K562 (cell line): ENCODE results near the gene HSPB7. TPM values are rescaled to one million over a fixed set of nuclear protein-coding genes. Genes with fewer than 3 reads are reported as not detected.

Experiments used
- EGR1 ChIP-seq: fragments of 450-650 bp; conservative IDR thresholded peaks from 2 replicates; pipeline ENCODE4 v1.6.1; 2017; ENCODE audit warnings: mild to moderate bottlenecking
- EP400 ChIP-seq: fragments of 450-650 bp; IDR thresholded peaks from 2 replicates; pipeline ENCODE4 v1.6.1; 2017; ENCODE audit warnings: antibody characterized with exemption, mild to moderate bottlenecking, moderate library complexity
- FIP1L1 ChIP-seq: fragments of 200-400 bp; formaldehyde crosslinking; IDR thresholded peaks from 2 replicates; pipeline ENCODE4 v1.6.1; 2018; ENCODE audit warnings: mild to moderate bottlenecking, low read depth, low read length; ENCODE audit not compliant: poor library complexity, severe bottlenecking
- JUN ChIP-seq, 2 experiments: sonication (generic) in 1 of 2; formaldehyde crosslinking in 1 of 2; IDR thresholded peaks; 2 replicates each; pipeline versions ENCODE4 v1.6.1 to v1.8.0; 2012 to 2022; ENCODE audit warnings: borderline replicate concordance in 2 of 2, mild to moderate bottlenecking in 2 of 2, improper control_type of control experiment in 1 of 2, low read depth in 1 of 2, low read length in 1 of 2, missing genetic modification reagents in 1 of 2
- NFIC ChIP-seq: fragments of 450-650 bp; IDR thresholded peaks from 2 replicates; pipeline ENCODE4 v1.6.1; 2017; ENCODE audit warnings: mild to moderate bottlenecking, inconsistent platforms
- NRF1 ChIP-seq, 2 experiments: fragments of 450-650 bp; IDR thresholded peaks in 1 of 2; conservative IDR thresholded peaks in 1 of 2; 2 replicates each; pipeline ENCODE4 v1.6.1; 2014; ENCODE audit warnings: mild to moderate bottlenecking in 2 of 2
- PCBP1 ChIP-seq: fragments of 200-400 bp; formaldehyde crosslinking; IDR thresholded peaks from 2 replicates; pipeline ENCODE4 v1.6.1; 2018; ENCODE audit warnings: mild to moderate bottlenecking, low read depth, low read length; ENCODE audit not compliant: poor library complexity, severe bottlenecking
- POLR2AphosphoS2 ChIP-seq: IDR thresholded peaks from 2 replicates; pipeline ENCODE4 v1.6.1; 2012; ENCODE audit warnings: low read length, improper control_type of control experiment
- PURB ChIP-seq: sonication (generic); formaldehyde crosslinking; IDR thresholded peaks from 2 replicates; pipeline ENCODE4 v1.9.0; 2021; ENCODE audit warnings: low read depth, mild to moderate bottlenecking, missing genetic modification reagents
- RB1 ChIP-seq: fragments of 450-650 bp; IDR thresholded peaks from 2 replicates; pipeline ENCODE4 v1.6.1; 2017; ENCODE audit warnings: low read depth, mild to moderate bottlenecking
- TEAD1 ChIP-seq, 2 experiments: fragments of 450-650 bp in 1 of 2; sonication (generic) in 1 of 2; formaldehyde crosslinking; IDR thresholded peaks; 2 replicates each; pipeline versions ENCODE4 v1.4.0 to v1.8.0; 2020 to 2022; ENCODE audit warnings: mild to moderate bottlenecking in 2 of 2, missing genetic modification reagents in 1 of 2
- ZNF696 ChIP-seq: fragments of 250-450 bp; sonication (Bioruptor Pico); conservative IDR thresholded peaks from 2 replicates; pipeline ENCODE4 v1.4.0; 2020; ENCODE audit warnings: mild to moderate bottlenecking, moderate library complexity
- polyA plus RNA-seq, 8 experiments: library from polyadenylated mRNA; depleted of rRNA in 4 of 8; stranded (reverse) in 5 of 8; unstranded in 3 of 8; fragments of >200 nt; fragmentation: Nextera tagmentation in 2 of 8; fragmentation: Illumina TruSeq in 1 of 8; extraction: Ambion mirVana in 2 of 8; extraction: Trizol in 1 of 8; gene quantifications; 2 replicates each; pipeline versions ENCODE4 v1.2.1 to v1.2.3, GENCODE V29; 2011 to 2014; ENCODE audit warnings: inconsistent platforms in 1 of 8, missing spikeins in 1 of 8
- total RNA-seq, 7 experiments: library from RNA; depleted of rRNA in 6 of 7; stranded (reverse); fragments of >200 nt in 6 of 7; fragmentation: Illumina TruSeq in 2 of 7; extraction: Trizol in 2 of 7; gene quantifications; 2 replicates each; pipeline versions ENCODE4 v1.2.1 to v1.2.3, GENCODE V29; 2011 to 2021; ENCODE audit warnings: low replicate concordance in 1 of 7
- TF ChIP-seq, protein P1 (sequence below): fragments of 450-650 bp; IDR thresholded peaks from 2 replicates; pipeline ENCODE4 v1.6.1; 2016; ENCODE audit warnings: antibody characterized with exemption
- TF ChIP-seq, protein P2 (sequence below), 2 experiments: fragments of 450-650 bp; conservative IDR thresholded peaks; 2 replicates each; pipeline ENCODE4 v1.6.1; 2017; ENCODE audit warnings: mild to moderate bottlenecking in 2 of 2, moderate library complexity in 2 of 2

Gene HSPB7
- total and polyA plus RNA-seq, 9 of the 15 experiments (the other 6 are each of a cell fraction or from before 2014, with no cell fraction given): 0.05 to 0.19 (median 0.07) TPM; not detected in 6

- TF ChIP-seq POLR2AphosphoS2: no peak
- peak; percentile 49 to 86; a peak in 3 of 4 replicates for TF ChIP-seq TEAD1 (CRISPR knock-in tag; IDR thresholded peaks at IDR 0.05)
- TF ChIP-seq PURB (CRISPR knock-in tag): no peak
- TF ChIP-seq ZNF696 (CRISPR knock-in tag): no peak
- TF ChIP-seq NRF1 (conservative IDR thresholded peaks at IDR 0.05 in 1 of 2, IDR thresholded peaks at IDR 0.05 in 1 of 2): no peak
- 0 out of 2 replicates have a peak, but pooled peaks have one; percentile 2 for TF ChIP-seq NFIC
- TF ChIP-seq RB1: peak; percentile 53; the same call in 1 of the 2 replicates
- peak; percentile 93 for TF ChIP-seq JUN (IDR thresholded peaks at IDR 0.05; ENCODE audit: borderline replicate concordance, low read depth, low read length)
- peak; percentile 92 for TF ChIP-seq JUN (CRISPR knock-in tag; IDR thresholded peaks at IDR 0.05; ENCODE audit: borderline replicate concordance)
- TF ChIP-seq PCBP1: peak; percentile 67
- no peak for TF ChIP-seq FIP1L1
- peak; percentile 62 for TF ChIP-seq EGR1
- TF ChIP-seq, protein P1, sequence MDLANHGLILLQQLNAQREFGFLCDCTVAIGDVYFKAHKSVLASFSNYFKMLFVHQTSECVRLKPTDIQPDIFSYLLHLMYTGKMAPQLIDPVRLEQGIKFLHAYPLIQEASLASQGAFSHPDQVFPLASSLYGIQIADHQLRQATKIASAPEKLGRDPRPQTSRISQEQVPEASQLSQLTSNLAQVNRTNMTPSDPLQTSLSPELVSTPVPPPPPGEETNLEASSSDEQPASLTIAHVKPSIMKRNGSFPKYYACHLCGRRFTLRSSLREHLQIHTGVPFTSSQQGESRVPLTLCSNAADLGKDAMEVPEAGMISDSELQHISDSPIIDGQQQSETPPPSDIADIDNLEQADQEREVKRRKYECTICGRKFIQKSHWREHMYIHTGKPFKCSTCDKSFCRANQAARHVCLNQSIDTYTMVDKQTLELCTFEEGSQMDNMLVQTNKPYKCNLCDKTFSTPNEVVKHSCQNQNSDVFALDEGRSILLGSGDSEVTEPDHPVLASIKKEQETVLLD: peak; percentile 25; the same call in 1 of the 2 replicates
- TF ChIP-seq, protein P2, sequence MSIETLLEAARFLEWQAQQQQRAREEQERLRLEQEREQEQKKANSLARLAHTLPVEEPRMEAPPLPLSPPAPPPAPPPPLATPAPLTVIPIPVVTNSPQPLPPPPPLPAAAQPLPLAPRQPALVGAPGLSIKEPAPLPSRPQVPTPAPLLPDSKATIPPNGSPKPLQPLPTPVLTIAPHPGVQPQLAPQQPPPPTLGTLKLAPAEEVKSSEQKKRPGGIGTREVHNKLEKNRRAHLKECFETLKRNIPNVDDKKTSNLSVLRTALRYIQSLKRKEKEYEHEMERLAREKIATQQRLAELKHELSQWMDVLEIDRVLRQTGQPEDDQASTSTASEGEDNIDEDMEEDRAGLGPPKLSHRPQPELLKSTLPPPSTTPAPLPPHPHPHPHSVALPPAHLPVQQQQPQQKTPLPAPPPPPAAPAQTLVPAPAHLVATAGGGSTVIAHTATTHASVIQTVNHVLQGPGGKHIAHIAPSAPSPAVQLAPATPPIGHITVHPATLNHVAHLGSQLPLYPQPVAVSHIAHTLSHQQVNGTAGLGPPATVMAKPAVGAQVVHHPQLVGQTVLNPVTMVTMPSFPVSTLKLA (conservative IDR thresholded peaks at IDR 0.05): peak in 1 of 2 experiments; percentile 35; a peak in 1 of 4 replicates
- TF ChIP-seq EP400: peak; percentile 52; the same call in 1 of the 2 replicates
Observed at GRCh38 chr1:16013220-16013907, 4.5 kb downstream of the HSPB7 start (continued).
